HEK293T (cell line): ENCODE measurements around the gene RSPH3.

Source experiments
- ARNT ChIP-seq: fragments of 450-650 bp; IDR thresholded peaks from 2 replicates; pipeline ENCODE4 v1.6.1; 2017; ENCODE audit warnings: mild to moderate bottlenecking
- BHLHE40 ChIP-seq: fragments of 450-650 bp; IDR thresholded peaks from 2 replicates; pipeline ENCODE4 v1.6.1; 2016; ENCODE audit warnings: mild to moderate bottlenecking, moderate library complexity, borderline replicate concordance
- CTBP1 ChIP-seq: fragments of 450-650 bp; IDR thresholded peaks from 2 replicates; pipeline ENCODE4 v1.6.1; 2016; ENCODE audit warnings: borderline replicate concordance
- ELF4 ChIP-seq: fragments of 450-650 bp; IDR thresholded peaks from 2 replicates; pipeline ENCODE4 v1.6.1; 2017; ENCODE audit warnings: antibody characterized with exemption
- FOXA1 ChIP-seq: fragments of 450-650 bp; IDR thresholded peaks from 2 replicates; pipeline ENCODE4 v1.6.1; 2016; ENCODE audit warnings: mild to moderate bottlenecking
- FOXK2 ChIP-seq: fragments of 450-650 bp; IDR thresholded peaks from 2 replicates; pipeline ENCODE4 v1.6.1; 2016; ENCODE audit warnings: mild to moderate bottlenecking
- FOXM1 ChIP-seq: fragments of 450-650 bp; IDR thresholded peaks from 2 replicates; pipeline ENCODE4 v1.6.1; 2017; ENCODE audit warnings: mild to moderate bottlenecking, borderline replicate concordance
- HDGF ChIP-seq: fragments of 450-650 bp; IDR thresholded peaks from 2 replicates; pipeline ENCODE4 v1.6.1; 2017; ENCODE audit warnings: antibody characterized with exemption, borderline replicate concordance
- LEF1 ChIP-seq: fragments of 450-650 bp; IDR thresholded peaks from 2 replicates; pipeline ENCODE4 v1.6.1; 2017; ENCODE audit warnings: mild to moderate bottlenecking, borderline replicate concordance
- NFRKB ChIP-seq: fragments of 450-650 bp; IDR thresholded peaks from 2 replicates; pipeline ENCODE4 v1.6.1; 2016; ENCODE audit warnings: mild to moderate bottlenecking, moderate library complexity
- SUZ12 ChIP-seq: fragments of 450-650 bp; IDR thresholded peaks from 2 replicates; pipeline ENCODE4 v1.6.1; 2016; ENCODE audit warnings: mild to moderate bottlenecking
- TARDBP ChIP-seq: fragments of 450-650 bp; IDR thresholded peaks from 2 replicates; pipeline ENCODE4 v1.6.1; 2016
- ZNF384 ChIP-seq: fragments of 450-650 bp; IDR thresholded peaks from 2 replicates; pipeline ENCODE4 v1.6.1; 2016
- TF ChIP-seq, protein P1 (sequence below): fragments of 450-650 bp; IDR thresholded peaks from 2 replicates; pipeline ENCODE4 v1.6.1; 2016

DNA sequence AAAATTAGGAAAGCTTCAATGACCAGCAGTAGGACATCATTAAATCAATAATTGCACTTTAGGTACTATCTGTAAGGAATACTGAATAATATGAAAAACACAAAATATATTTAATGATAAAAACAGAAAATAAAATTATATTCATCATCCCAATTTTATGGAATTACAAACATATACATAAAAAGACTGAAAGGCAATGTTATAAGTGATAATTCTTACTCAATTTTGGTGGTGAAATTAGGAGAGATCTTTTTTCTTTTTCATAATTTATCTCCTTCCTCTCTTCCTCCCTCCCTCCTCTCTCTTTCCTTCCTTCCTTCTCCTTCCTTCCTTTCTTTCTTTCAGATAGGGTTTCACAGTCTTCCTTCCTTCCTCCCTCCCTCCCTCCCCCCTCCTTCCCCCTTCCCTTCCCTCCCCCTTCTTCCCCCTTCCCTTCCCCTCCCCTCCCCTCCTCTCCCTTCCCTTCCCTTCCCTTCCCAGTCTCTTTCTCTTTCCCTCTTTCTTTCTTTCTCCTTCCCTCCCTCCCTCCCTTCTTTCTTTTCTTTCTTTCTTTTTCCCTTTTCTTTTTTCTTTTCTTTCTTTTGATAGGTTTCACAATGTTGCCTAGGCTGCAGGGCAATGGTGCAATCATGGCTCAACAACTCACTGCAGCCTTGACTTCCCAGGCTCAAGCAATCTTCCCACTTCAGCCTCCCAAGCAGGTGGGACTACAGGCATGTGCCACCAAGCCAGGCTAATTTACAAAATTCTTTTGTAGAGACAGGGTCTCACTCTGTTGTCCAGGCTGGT, 36.8 kb downstream of the RSPH3 start:
- TF ChIP-seq, protein P1, sequence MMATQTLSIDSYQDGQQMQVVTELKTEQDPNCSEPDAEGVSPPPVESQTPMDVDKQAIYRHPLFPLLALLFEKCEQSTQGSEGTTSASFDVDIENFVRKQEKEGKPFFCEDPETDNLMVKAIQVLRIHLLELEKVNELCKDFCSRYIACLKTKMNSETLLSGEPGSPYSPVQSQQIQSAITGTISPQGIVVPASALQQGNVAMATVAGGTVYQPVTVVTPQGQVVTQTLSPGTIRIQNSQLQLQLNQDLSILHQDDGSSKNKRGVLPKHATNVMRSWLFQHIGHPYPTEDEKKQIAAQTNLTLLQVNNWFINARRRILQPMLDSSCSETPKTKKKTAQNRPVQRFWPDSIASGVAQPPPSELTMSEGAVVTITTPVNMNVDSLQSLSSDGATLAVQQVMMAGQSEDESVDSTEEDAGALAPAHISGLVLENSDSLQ = no peak
- no peak for TF ChIP-seq FOXM1
- TF ChIP-seq SUZ12 = no peak
- no peak for TF ChIP-seq ARNT
- no peak for TF ChIP-seq FOXA1
- TF ChIP-seq FOXK2 = no peak
- TF ChIP-seq CTBP1 = no peak
- no peak for TF ChIP-seq NFRKB
- no peak for TF ChIP-seq ELF4
- no peak for TF ChIP-seq ZNF384
- TF ChIP-seq LEF1 = no peak
- no peak for TF ChIP-seq TARDBP
- no peak for TF ChIP-seq BHLHE40
- no peak for TF ChIP-seq HDGF
